ENCODE measurements around the gene TMEM151B. TPM values are rescaled to one million over a fixed set of nuclear protein-coding genes. Genes with fewer than 3 reads are reported as not detected.
"Not testable (repeated sequence)": the region's sequence is repeated elsewhere in the genome, so short reads cannot be mapped to it uniquely, and the experiment has no call there.

Gene TMEM151B
- total and polyA plus RNA-seq, 2 donors: 0.09 to 0.50 TPM

DNA sequence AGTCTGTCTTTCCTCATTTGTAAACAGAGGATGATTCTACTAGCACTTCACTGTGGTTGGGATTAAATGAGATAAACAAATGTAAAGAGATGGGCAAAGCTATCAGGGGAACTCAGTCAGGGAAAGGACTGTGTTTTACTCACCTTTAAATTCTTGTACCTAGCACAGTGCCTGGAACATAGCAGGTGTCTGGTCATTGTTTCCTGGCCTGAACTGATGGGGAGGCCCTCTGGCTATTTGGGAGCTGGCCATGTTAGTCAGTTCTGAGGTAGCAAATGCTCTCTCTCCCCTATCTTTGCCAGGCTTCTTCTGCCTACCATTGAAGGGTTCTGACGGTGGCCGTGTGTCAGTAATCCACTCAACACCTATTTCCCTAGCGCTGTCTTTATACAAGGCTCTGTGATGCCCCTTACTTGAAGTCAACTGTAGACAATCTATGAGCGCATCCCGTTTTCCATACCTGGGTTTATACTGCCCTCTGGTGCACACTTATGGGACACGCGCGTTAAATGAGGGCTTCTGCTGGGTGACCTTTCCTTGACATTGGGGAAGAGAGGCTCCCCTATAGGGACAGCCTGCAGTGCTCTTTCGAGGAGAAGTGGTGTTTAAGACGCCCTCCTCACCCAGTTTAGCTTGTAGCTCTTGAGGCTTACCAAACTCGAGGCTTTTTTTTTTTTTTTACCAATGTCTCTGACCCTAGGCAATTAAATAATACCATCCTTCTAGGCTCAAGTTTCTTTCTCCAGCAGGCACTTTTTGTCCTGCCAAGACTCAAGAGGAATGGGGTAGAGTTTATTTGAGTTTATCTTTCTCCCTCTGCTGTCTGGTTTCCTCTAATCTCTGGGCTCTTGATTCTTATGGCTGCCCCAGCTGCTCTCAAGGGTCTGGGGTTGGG lies 68.2 kb downstream of the TMEM151B start:
- Histone ChIP-seq H3K27ac (ENCODE audit: low read depth in 1 of 2, low read length in 1 of 2) (no peak overlapping the region), H3K27me3 (ENCODE audit: control insufficient read depth in 2 of 2, insufficient read depth in 1 of 2, low read length in 1 of 2) (peaks cover 10 to 44% of the 10 kb centered on the region in 2 donors), H3K4me3 (ENCODE audit: low read length in 2 of 2) (no peak overlapping the region), H3K4me1 (ENCODE audit: control insufficient read depth in 2 of 2, insufficient read depth in 2 of 2, low read length in 2 of 2) (no peaks in the 10 kb centered on the region), H3K9me3 (ENCODE audit: control insufficient read depth in 2 of 2, insufficient read depth in 1 of 2, low read length in 1 of 2) (no peaks in the 10 kb centered on the region), H3K36me3 (ENCODE audit: control insufficient read depth in 2 of 2, insufficient read depth in 2 of 2, low read length in 1 of 2) (no peaks in the 10 kb centered on the region)
- WGBS: 5% methylated on average over 11 of the region's 11 CpGs
- peak; percentile 26 to 81 (median 65) for DNase-seq (ENCODE audit: low read depth in 6 of 9, low spot score in 9 of 9)

DNA sequence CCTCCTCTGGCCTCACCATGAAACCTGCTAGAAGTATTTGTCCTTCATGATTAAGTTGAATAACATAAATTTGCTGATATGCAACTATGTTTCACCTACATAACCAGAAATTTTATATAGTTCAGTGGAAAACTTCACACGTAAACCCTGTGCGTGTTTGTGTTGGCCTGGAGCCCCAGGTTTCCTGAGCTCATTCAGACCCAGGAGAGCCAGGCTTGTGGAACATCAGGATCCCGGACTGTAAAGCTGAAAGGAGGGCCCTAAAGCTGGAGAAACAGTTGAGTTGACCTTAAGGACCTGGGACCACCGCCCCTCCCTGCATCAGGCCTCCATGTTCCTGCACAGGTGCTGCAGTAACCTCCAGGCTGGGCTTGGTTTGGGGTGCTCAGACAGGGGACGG lies 69.1 kb downstream of the TMEM151B start:
- H3K27ac ChIP-seq (ENCODE audit: low read depth in 1 of 2, low read length in 1 of 2): no peak overlapping the region
- no peaks in the 10 kb centered on the region for H3K36me3 ChIP-seq (ENCODE audit: control insufficient read depth in 2 of 2, insufficient read depth in 2 of 2, low read length in 1 of 2)
- no peaks in the 10 kb centered on the region for H3K9me3 ChIP-seq (ENCODE audit: control insufficient read depth in 2 of 2, insufficient read depth in 1 of 2, low read length in 1 of 2)
- peaks cover 15 to 52% of the 10 kb centered on the region in 2 donors for H3K27me3 ChIP-seq (ENCODE audit: control insufficient read depth in 2 of 2, insufficient read depth in 1 of 2, low read length in 1 of 2)
- DNase-seq (ENCODE audit: low read depth in 6 of 9, low spot score in 9 of 9): no peak
- no peaks in the 10 kb centered on the region for H3K4me1 ChIP-seq (ENCODE audit: control insufficient read depth in 2 of 2, insufficient read depth in 2 of 2, low read length in 2 of 2)
- WGBS: 93% methylated on average over 5 of the region's 5 CpGs
- no peak overlapping the region for H3K4me3 ChIP-seq (ENCODE audit: low read length in 2 of 2)

DNA sequence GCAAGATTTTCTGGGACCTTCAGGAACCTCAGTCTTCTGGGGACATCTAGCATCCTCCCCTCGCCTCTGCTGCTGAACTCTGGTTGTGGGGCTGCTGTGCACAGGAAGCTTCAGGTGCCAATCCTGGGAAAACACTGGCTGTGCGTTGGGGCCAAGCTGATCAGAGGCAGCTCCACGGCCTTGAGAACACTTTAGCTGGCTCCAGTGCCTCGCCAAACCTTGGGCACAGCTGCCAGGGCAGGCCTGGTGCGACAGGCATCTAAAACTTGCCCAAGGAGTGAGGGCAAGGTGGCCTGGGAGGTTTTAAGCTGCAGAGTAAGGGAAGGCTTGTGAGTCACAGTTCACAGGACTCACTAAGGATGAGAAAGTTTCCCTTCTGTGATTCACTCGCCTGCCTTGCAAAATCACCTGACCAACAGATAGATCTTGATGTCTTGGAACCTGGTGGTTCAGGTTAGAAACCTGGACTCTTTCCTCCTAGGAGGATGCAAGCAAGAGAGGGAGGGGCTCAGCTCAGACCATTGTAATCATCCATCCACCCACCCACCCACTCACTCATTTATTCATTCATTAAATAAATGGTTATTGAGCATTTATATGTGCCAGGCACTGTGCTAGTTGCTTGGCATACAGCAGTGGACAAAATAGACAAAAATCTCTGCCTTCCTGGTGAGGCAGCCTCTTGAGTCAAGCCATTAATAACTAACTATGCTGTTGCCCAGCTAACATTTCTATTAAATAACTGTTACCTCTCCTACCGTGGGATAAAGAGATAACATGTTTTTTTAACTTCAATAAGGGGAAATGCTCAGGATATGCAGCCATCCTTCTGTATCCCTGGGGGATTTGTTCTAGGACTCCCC lies 69.7 kb downstream of the TMEM151B start:
- Histone ChIP-seq H3K9me3 (ENCODE audit: control insufficient read depth in 2 of 2, insufficient read depth in 1 of 2, low read length in 1 of 2) (no peaks in the 10 kb centered on the region), H3K27me3 (ENCODE audit: control insufficient read depth in 2 of 2, insufficient read depth in 1 of 2, low read length in 1 of 2) (peaks cover 15 to 57% of the 10 kb centered on the region in 2 donors), H3K4me3 (ENCODE audit: low read length in 2 of 2) (no peak overlapping the region), H3K4me1 (ENCODE audit: control insufficient read depth in 2 of 2, insufficient read depth in 2 of 2, low read length in 2 of 2) (no peaks in the 10 kb centered on the region), H3K36me3 (ENCODE audit: control insufficient read depth in 2 of 2, insufficient read depth in 2 of 2, low read length in 1 of 2) (no peaks in the 10 kb centered on the region), H3K27ac (ENCODE audit: low read depth in 1 of 2, low read length in 1 of 2) (no peak overlapping the region)
- 87% methylated on average over 7 of the region's 7 CpGs for WGBS
- no peak for DNase-seq (ENCODE audit: low read depth in 6 of 9, low spot score in 9 of 9)

DNA sequence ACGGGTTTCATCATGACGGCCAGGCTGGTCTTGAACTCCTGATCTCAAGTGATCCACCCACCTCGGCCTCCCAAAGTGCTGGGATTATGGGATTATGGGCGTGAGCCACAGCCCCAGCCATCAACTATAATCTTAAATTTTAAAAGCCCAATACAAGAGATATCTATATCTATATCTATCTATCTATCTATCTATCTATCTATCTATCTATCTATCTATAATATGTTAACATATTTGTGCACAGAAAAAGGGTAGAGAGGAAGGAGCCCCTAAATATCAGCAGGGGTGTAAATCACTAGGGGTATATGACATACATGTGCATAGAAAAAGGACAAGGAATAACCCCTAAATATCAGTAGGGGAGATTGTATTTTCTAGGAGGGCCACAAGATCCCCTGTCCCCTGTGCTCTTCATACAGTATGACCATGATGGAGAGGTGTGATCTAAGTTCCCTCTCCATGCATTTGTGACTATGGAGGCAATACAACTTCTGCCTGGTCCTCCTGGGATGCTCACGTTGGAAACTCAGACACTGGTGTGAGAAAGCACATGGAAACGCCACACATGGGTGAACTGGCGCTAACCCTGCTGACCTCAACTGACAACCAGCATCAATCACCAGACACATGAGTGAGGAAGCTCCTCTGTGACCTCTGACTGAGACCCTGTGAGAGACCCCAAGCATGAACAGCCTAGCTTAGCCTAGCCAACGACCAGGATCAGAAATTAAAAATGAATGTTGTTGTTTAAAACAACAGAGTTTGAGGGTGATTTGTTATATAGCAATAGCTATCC lies 71.0 kb downstream of the TMEM151B start:
- DNase-seq (ENCODE audit: low read depth in 6 of 9, low spot score in 9 of 9): no peak
- Histone ChIP-seq H3K36me3 (ENCODE audit: control insufficient read depth in 2 of 2, insufficient read depth in 2 of 2, low read length in 1 of 2) (no peaks in the 10 kb centered on the region), H3K4me1 (ENCODE audit: control insufficient read depth in 2 of 2, insufficient read depth in 2 of 2, low read length in 2 of 2) (no peaks in the 10 kb centered on the region), H3K27ac (ENCODE audit: low read depth in 1 of 2, low read length in 1 of 2) (no peak overlapping the region), H3K9me3 (ENCODE audit: control insufficient read depth in 2 of 2, insufficient read depth in 1 of 2, low read length in 1 of 2) (no peaks in the 10 kb centered on the region), H3K27me3 (ENCODE audit: control insufficient read depth in 2 of 2, insufficient read depth in 1 of 2, low read length in 1 of 2) (peaks cover 15 to 67% of the 10 kb centered on the region in 2 donors), H3K4me3 (ENCODE audit: low read length in 2 of 2) (no peak overlapping the region)
- 87% methylated on average over 8 of the region's 8 CpGs for WGBS

DNA sequence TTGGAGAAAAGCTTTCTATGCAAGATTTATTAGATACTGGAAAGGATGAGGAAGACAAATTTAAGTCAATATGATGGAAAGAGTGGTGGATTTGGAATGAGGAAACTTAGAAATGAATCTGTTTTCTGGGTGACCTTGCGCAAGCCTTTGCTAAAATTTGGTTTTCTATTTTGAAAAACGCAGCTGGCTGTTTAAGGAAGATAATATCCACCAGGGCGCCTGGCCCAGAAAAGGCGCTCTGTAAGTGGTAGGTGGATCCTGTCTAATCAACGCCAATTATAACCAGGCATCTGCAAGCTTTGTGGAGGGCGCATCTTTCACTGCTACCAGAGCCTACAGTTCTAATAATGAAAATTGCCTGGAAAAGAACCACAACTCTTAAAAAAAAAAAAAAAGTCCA lies 71.8 kb downstream of the TMEM151B start:
- DNase-seq (ENCODE audit: low read depth in 6 of 9, low spot score in 9 of 9): no peak
- no peaks in the 10 kb centered on the region for H3K9me3 ChIP-seq (ENCODE audit: control insufficient read depth in 2 of 2, insufficient read depth in 1 of 2, low read length in 1 of 2)
- 31% methylated on average over 6 of the region's 6 CpGs for WGBS
- H3K27me3 ChIP-seq (ENCODE audit: control insufficient read depth in 2 of 2, insufficient read depth in 1 of 2, low read length in 1 of 2): peaks cover 15 to 68% of the 10 kb centered on the region in 2 donors
- H3K4me1 ChIP-seq (ENCODE audit: control insufficient read depth in 2 of 2, insufficient read depth in 2 of 2, low read length in 2 of 2): no peaks in the 10 kb centered on the region
- H3K4me3 ChIP-seq (ENCODE audit: low read length in 2 of 2): no peak overlapping the region
- H3K36me3 ChIP-seq (ENCODE audit: control insufficient read depth in 2 of 2, insufficient read depth in 2 of 2, low read length in 1 of 2): no peaks in the 10 kb centered on the region
- no peak overlapping the region for H3K27ac ChIP-seq (ENCODE audit: low read depth in 1 of 2, low read length in 1 of 2)

DNA sequence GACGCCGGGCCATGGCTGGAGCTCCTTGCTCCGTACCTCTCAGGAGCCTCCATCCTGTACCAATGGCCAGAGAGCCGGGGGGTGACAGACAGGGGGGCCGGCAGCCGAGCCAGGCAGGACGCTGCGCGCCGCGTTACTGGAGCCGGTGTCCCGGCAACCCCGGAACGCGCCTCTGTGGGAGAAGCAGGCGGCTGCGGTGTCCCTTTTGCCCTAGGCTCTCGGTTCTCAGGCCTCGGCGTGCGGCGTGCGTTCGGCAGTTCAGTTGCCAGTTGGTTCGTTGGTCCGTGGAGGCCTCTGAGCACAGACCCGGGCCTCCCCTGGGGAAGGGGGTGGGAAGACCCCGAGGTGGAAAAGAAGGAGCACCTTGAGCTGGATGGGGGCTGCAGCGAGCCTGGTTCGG lies 72.2 kb downstream of the TMEM151B start, which contains the start of gene SPATS1:
TSS of gene SPATS1 (plus strand) at position 162 of the 400 bp plus-strand sequence. CDS start 446 bp downstream, outside the sequence.
- Histone ChIP-seq H3K27ac (ENCODE audit: low read depth in 1 of 2, low read length in 1 of 2) (no peak within 1 kb of the TSS), H3K27me3 (ENCODE audit: control insufficient read depth in 2 of 2, insufficient read depth in 1 of 2, low read length in 1 of 2) (peaks cover 15 to 64% of the 10 kb centered on the region in 2 donors), H3K9me3 (ENCODE audit: control insufficient read depth in 2 of 2, insufficient read depth in 1 of 2, low read length in 1 of 2) (no peaks in the 10 kb centered on the region), H3K4me1 (ENCODE audit: control insufficient read depth in 2 of 2, insufficient read depth in 2 of 2, low read length in 2 of 2) (no peaks in the 10 kb centered on the region), H3K36me3 (ENCODE audit: control insufficient read depth in 2 of 2, insufficient read depth in 2 of 2, low read length in 1 of 2) (no peaks in the 10 kb centered on the region), H3K4me3 (ENCODE audit: low read length in 2 of 2) (no peak within 1 kb of the TSS)
- WGBS: 3% methylated on average over 31 of the region's 31 CpGs
- DNase-seq (ENCODE audit: low read depth in 6 of 9, low spot score in 9 of 9): no peak

DNA sequence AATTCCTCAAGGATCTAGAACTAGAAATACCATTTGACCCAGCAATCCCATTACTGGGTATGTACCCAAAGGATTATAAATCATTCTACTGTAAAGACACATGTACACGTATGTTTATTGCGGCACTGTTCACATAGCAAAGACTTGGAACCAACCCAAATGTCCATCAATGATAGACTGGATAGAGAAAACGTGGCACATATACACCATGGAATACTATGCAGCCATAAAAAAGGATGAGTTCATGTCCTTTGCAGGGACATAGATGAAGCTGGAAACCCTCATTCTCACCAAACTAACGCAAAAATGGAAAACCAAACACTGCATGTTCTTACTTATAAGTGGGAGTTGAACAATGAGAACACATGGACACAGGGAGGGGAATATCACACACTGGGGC lies 76.6 kb downstream of the TMEM151B start:
- not testable (repeated sequence) for H3K36me3 ChIP-seq (ENCODE audit: control insufficient read depth in 2 of 2, insufficient read depth in 2 of 2, low read length in 1 of 2); H3K4me1 ChIP-seq (ENCODE audit: control insufficient read depth in 2 of 2, insufficient read depth in 2 of 2, low read length in 2 of 2); DNase-seq (ENCODE audit: low read depth in 6 of 9, low spot score in 9 of 9); H3K9me3 ChIP-seq (ENCODE audit: control insufficient read depth in 2 of 2, insufficient read depth in 1 of 2, low read length in 1 of 2); H3K4me3 ChIP-seq (ENCODE audit: low read length in 2 of 2); H3K27ac ChIP-seq (ENCODE audit: low read depth in 1 of 2, low read length in 1 of 2)
- H3K27me3 ChIP-seq (ENCODE audit: control insufficient read depth in 2 of 2, insufficient read depth in 1 of 2, low read length in 1 of 2): peaks cover 15 to 43% of the 10 kb centered on the region in 2 donors
- 87% methylated on average over 4 of the region's 4 CpGs for WGBS

DNA sequence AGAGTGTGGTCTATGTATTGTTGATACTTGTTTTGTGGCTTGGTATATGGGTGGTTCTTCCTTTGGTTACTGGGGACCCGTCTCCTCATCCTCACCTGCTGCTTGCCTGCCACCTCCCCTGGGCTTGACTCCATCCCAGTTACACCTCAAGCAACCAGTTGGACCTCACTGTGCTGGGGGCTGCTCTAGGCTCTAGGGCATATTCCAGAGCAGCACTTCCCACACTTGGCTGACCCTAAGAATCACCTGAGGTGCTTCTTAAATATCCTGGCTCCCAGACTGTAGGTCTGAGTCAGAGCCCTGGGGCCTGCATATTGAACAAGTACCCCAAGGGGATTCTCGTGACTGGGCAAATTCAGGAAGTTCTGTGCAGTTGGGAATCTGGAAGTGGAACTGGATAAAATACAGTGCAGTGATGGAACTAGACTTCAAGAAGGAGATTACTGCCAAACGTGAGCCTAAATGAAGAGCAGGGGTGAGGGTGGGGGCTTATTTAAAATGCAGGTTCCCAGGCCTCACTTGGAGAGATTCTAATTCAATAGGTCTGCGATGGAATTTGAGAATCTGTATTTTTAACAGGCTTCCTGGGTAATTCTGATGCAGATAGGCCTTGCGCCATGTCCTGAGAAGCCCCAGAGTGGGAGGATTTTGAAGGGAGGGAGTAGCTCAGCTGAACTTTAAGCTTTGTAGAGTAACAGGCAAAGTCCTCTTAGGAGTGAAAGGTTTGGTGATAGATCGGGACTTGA lies 79.8 kb downstream of the TMEM151B start:
- WGBS: 90% methylated on average over 6 of the region's 6 CpGs
- no peaks in the 10 kb centered on the region for H3K36me3 ChIP-seq (ENCODE audit: control insufficient read depth in 2 of 2, insufficient read depth in 2 of 2, low read length in 1 of 2)
- H3K27ac ChIP-seq (ENCODE audit: low read depth in 1 of 2, low read length in 1 of 2): no peak overlapping the region

More for the DNA sequence above, 79.8 kb downstream of the TMEM151B start:
- no peak overlapping the region for H3K4me3 ChIP-seq (ENCODE audit: low read length in 2 of 2)
- H3K4me1 ChIP-seq (ENCODE audit: control insufficient read depth in 2 of 2, insufficient read depth in 2 of 2, low read length in 2 of 2): no peaks in the 10 kb centered on the region
- DNase-seq (ENCODE audit: low read depth in 6 of 9, low spot score in 9 of 9): no peak
- H3K9me3 ChIP-seq (ENCODE audit: control insufficient read depth in 2 of 2, insufficient read depth in 1 of 2, low read length in 1 of 2): no peaks in the 10 kb centered on the region
- H3K27me3 ChIP-seq (ENCODE audit: control insufficient read depth in 2 of 2, insufficient read depth in 1 of 2, low read length in 1 of 2): peaks cover 0 to 13% of the 10 kb centered on the region in 2 donors
